WI38 (cell line): ENCODE data around the gene ZNF615.

Experiments used
- H3K4me3 ChIP-seq: 2 replicates; pipeline ENCODE4 v1.5.1; 2011; ENCODE audit warnings: low read depth, mild to moderate bottlenecking, control low read depth, low read length
- TF ChIP-seq, protein P1 (sequence below): IDR thresholded peaks from 2 replicates; pipeline ENCODE4 v1.5.1; 2012; ENCODE audit warnings: low read depth, mild to moderate bottlenecking, control low read depth, low read length

ZNF615 gene

DNA sequence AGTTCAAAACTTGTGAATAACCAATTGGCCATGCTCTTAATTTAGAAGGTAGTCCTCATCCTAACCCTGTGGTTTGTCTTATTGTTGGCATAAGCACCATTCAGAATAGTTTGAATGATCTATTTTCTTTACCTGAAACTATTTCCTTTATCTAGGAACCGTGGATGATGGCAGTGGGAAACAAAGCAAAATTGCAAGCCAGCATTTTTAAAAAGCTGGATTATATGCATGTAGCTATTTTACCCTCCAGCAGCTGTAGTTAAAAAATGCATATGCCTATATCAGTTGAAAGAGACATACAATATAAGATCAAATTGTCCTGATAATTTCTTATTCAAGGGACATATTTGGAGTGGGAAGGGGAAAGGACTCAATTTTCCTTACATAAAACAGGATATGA, 61.4 kb downstream of the ZNF615 start:
- no peak overlapping the region for H3K4me3 ChIP-seq
- TF ChIP-seq, protein P1, sequence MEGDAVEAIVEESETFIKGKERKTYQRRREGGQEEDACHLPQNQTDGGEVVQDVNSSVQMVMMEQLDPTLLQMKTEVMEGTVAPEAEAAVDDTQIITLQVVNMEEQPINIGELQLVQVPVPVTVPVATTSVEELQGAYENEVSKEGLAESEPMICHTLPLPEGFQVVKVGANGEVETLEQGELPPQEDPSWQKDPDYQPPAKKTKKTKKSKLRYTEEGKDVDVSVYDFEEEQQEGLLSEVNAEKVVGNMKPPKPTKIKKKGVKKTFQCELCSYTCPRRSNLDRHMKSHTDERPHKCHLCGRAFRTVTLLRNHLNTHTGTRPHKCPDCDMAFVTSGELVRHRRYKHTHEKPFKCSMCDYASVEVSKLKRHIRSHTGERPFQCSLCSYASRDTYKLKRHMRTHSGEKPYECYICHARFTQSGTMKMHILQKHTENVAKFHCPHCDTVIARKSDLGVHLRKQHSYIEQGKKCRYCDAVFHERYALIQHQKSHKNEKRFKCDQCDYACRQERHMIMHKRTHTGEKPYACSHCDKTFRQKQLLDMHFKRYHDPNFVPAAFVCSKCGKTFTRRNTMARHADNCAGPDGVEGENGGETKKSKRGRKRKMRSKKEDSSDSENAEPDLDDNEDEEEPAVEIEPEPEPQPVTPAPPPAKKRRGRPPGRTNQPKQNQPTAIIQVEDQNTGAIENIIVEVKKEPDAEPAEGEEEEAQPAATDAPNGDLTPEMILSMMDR: no peak

- no peak overlapping the region for H3K4me3 ChIP-seq
Measured at GRCh38 chr19:51944798-51945552, 63.0 kb downstream of the ZNF615 start.

More at GRCh38 chr19:51944798-51945552, 63.0 kb downstream of the ZNF615 start:
- TF ChIP-seq, protein P1: no peak
